GM21381 (cell line): Measurements from ENCODE around the gene MAGEF1.

Experiments used
- ATAC-seq: cut with Tn5 transposase; IDR thresholded peaks from one replicate; pipeline ENCODE4 v1.9.1; 2021; ENCODE audit warnings: mild to moderate bottlenecking, moderate library complexity; ENCODE audit not compliant: unreplicated experiment

MAGEF1 gene

DNA sequence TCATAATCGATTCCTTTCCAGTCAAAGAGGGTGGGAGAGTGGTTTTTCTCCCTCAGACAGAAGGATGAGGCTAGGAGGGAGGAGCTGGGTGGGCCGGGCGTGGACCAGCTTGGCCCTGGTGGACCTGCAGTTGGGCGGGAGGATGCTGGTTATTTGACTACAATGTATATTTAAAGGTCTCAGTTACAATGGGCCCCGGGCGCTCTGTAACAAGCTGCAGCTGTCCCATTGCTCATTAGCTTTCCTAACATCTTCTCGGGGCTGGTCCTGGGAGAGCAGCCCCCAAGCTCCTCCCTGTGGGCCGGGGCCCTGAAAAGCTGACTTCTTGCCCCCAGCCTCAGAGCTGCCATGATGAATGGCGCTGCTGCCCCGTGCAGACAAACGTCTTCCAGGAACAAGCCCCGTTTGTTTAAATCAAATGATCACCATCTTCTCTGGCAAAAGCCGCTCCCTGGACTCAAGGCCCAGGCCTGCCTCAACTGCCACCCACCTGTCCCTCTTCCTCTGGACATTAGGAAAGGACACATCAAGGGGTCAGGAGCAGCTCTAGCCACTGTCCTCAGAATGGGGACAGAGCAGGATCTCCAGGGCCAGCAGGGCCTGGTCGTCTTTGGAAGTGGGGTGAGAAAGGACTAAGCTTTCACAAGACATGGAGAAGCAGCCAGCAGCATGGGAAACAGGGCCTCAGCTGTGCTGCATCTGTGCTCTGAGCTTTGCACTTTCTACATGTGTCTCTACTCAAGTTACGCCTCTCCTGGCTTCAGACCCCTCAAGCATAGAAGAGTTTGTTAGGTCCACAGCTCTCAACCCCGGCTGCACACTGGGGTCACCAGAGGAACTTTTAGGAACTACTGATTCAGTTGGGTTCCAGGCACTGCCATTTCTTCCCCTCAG lies 38.6 kb downstream of the MAGEF1 start:
- no peak for ATAC-seq

DNA sequence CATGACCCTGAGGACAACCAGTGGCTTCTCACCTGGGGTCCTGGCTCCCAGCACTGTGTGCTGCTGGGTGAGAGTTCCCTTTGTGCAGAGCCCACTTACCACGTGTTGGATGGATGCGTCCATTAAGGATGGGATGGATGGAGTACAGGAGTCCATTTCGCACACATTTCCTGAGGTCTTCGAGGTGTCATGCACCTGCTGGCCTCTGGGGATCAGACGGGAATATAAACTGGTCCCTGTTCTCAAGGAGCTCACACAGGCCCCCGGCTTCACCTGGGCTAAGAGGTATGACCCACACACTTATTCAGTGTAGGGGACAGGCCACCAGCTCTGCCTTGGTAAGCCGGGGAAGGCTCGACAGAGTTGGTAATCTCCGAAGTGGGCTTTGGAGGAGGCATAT lies 39.5 kb downstream of the MAGEF1 start:
- no peak for ATAC-seq

DNA sequence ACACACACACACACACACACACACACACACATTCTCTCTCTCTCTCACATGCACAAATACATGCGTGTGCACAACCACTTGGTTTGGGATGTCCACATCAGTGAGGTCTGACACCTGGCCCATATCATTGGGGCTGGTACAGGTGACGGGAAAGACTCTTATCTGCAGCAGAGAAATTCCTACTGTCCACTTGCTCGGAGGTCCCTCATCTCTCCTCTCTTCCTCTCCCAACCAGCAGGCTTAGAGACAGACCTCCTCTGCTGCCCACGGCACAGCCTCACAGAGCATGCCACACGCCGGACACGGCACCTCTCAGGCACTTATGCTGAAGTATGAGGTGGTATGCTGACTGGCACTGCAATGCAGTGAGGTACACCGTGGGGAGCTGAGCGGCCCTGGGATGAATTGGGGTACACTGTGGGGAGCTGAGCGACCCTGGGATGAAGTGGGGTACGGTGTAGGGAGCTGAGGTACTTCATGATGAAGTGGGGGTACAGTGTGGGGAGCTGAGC lies 41.7 kb downstream of the MAGEF1 start:
- ATAC-seq = no peak

DNA sequence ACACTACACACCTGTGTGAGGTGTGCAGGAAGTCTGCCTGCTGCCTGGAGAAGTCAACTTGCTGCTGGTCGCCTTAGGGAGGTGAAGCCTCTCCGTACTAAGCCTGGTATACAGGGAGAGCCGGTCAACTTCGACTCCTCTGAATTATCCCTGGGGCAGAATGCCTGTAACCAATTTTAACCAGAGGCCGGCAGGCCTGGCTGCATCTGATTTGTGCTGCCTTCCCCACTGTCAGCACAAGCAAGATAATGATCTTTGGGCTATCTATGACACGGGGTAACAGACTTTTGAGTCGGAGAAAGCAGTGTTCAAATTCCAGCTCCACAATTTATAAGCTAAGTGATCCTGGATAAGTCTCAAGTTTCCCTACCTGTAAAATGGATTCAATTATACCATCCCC lies 42.3 kb downstream of the MAGEF1 start:
- no peak for ATAC-seq

DNA sequence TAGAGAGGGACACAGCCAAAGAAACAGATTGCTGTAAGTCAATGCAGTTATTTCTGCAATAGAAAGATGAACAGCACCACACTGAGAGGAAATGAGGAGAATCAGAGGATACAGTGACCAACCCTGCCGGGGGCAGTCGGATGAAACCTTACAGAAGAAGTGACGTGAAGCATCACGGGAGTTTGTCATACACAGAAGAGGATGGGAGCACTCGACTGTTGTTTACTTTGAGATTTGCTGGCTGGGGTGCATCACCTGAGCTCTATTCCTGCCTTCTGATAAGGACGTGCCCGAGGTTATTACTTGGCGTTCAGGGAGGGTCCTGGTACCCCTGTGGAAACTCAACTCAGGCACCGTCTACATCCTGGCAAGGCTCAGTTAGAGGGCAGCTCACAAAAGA lies 45.4 kb downstream of the MAGEF1 start:
- ATAC-seq = no peak

DNA sequence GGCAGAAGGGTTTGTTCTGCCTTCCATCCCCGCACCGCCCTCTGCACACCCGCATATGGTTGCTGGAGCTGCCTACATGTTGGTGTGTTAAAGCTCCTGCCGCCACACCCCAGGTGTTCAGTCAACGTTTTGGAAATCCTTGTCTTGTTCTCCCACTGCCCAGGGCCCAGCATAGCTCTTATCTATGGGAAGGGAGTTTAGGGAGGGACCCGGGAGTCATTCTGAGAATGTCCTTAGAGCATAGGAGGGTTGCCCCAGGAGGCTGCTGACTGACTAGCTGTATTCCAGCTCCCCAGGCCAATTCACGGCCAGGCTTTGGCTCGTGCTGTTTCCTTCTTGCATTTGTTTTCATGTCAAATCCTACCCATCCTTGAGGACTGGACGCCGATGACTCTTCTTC lies 46.8 kb downstream of the MAGEF1 start:
- no peak for ATAC-seq

DNA sequence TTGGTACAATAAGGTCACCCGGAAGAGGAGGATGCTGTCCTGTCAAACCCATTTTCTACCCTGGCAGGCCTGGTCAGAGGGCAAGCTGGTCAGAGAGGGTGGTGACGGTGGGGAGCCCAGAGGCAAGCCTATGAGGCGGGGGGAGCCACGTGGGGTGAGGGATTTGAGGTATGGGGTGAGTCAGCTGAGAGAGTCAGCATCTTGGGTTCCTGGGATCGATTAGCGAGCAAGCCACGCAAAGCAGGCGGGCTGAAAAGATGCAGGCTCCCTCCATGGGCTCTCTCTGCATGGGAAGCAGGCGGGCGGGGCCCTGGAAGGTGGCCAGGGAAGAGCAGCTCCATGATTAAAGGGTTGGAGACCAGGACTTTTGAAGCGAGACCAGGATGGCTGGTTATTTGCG lies 48.1 kb downstream of the MAGEF1 start:
- ATAC-seq = no peak

DNA sequence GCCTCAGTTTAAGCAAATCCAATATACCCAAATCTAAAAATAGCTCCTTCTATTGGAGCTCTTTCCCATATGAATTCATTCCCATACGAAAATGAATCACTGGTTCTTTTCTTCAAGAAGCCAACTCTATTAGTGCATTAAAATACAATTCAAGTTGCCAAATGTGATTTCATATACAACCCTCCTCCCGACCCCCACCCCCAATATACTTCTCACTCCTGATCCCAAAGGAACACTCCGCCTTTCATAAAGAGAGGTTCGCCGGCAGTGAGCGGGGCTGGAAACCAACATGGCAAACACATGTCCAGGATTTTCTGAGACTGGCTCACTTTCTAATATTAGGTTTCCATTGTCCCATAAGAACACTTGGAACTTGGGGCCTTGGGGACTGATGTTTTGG lies 48.5 kb downstream of the MAGEF1 start:
- no peak for ATAC-seq

DNA sequence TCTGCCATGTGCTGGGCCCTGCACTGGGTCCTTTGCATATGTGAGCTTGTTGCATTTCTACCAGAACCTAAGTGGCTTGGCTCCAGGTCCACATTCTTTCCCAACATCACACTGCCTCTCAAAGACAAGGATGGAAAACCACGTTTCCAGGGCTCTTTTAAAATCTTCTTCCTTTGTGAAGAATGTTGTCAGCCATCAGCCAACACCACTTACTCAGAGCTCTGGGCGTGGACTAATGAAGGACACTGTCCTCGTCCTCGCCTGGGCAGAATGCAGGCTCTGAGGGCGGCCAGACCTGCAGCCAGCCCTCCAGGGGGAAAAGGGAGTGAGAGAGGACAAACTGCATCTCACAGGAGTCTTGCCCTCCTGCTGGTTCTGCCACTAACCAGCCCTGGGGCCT lies 49.7 kb downstream of the MAGEF1 start:
- no peak for ATAC-seq

DNA sequence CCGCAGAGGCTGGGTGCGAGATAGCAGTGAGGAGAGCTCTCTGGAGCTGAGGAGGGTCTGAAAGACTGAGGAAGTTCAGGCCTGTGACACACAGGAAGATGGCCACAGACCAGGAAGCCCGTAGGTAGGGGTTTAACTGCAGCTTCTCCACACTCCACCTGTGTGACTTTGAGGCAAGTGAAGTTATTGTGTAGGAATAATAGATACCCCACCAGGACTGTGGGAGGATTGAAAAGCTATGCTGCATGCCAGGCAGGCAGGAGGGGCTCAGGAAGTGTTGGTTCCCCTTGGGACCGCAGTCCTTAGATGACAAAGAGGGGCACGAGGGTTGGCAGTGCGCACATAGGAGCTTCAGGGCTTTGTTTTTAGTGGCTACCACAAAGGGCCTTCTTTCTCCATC lies 50.9 kb downstream of the MAGEF1 start:
- ATAC-seq = no peak
